ENCODE results near the gene SORBS2. TPM values are rescaled to one million over a fixed set of nuclear protein-coding genes. Genes with fewer than 3 reads are reported as not detected.

The SORBS2 gene
- total and polyA plus RNA-seq, 2 donors (not counting 3 experiments of a cell fraction or from before 2014, with no cell fraction given): 69.8 to 82.5 TPM

DNA sequence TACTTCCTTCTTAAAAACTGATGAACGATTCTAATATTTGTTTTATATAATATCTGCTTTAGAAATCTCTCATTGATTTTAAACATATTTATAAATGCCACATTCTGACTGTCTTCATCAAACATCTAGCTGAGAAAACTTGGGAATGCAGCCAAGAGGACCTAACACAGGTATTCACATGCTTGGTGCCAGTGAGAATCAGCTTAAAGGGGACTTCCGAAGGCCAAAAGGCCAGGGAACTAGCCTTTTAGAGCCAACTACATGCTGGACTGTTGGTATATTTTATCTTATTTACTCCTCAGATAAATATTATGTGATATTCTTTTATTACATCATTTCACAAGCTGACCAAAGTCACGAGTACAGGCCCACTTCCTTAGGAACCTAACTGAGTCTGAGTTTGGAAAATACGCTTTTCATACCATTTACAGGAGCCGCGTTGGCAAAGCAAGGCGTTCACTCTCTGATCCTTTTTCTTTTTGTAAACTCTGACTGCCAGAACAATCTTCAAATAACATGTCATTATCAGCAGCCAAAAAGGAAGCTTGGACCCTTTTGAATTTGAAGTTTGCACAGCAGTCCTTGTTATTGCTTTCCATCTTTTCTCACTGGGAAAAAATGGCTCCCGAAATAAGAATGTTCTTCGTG is 235.6 kb downstream of the SORBS2 start:
- H3K4me2 ChIP-seq (ENCODE audit: insufficient read depth, low read length): no peak overlapping the region
- DNase-seq (ENCODE audit: low read depth, low spot score): no peak
- dilution Hi-C loops (cut with MboI; ENCODE audit: extremely low pct_ligation_motif_present, low sequenced_read_pairs): no loop called here

More for the DNA sequence above, 235.6 kb downstream of the SORBS2 start:
- no peak for TF ChIP-seq JUN (IDR thresholded peaks at IDR 0.05; ENCODE audit: borderline replicate concordance, insufficient read depth, insufficient read length, low read depth)
- TF ChIP-seq MYC (IDR thresholded peaks at IDR 0.05; ENCODE audit: low read depth, low read length): no peak
- TF ChIP-seq, protein P1, sequence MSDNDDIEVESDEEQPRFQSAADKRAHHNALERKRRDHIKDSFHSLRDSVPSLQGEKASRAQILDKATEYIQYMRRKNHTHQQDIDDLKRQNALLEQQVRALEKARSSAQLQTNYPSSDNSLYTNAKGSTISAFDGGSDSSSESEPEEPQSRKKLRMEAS (IDR thresholded peaks at IDR 0.05; ENCODE audit: insufficient read depth, insufficient read length): no peak
- TF ChIP-seq FOS (IDR thresholded peaks at IDR 0.05; ENCODE audit: borderline replicate concordance, insufficient read depth, low read length): no peak
- no peak for TF ChIP-seq EZH2 (IDR thresholded peaks at IDR 0.05; ENCODE audit: borderline replicate concordance, low read depth, low read length, severe bottlenecking)
- TF ChIP-seq, protein P2, sequence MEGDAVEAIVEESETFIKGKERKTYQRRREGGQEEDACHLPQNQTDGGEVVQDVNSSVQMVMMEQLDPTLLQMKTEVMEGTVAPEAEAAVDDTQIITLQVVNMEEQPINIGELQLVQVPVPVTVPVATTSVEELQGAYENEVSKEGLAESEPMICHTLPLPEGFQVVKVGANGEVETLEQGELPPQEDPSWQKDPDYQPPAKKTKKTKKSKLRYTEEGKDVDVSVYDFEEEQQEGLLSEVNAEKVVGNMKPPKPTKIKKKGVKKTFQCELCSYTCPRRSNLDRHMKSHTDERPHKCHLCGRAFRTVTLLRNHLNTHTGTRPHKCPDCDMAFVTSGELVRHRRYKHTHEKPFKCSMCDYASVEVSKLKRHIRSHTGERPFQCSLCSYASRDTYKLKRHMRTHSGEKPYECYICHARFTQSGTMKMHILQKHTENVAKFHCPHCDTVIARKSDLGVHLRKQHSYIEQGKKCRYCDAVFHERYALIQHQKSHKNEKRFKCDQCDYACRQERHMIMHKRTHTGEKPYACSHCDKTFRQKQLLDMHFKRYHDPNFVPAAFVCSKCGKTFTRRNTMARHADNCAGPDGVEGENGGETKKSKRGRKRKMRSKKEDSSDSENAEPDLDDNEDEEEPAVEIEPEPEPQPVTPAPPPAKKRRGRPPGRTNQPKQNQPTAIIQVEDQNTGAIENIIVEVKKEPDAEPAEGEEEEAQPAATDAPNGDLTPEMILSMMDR (IDR thresholded peaks at IDR 0.05; ENCODE audit: extremely low read depth in 1 of 2, insufficient read depth in 1 of 2, low read depth in 1 of 2, low read length in 2 of 2): no peak
- TF ChIP-seq POLR2AphosphoS5 (IDR thresholded peaks at IDR 0.05; ENCODE audit: insufficient read depth, low read depth, low read length): no peak
- TF ChIP-seq GATA2 (IDR thresholded peaks at IDR 0.05; ENCODE audit: insufficient read depth, insufficient read length, low read depth, low read length): no peak
- TF ChIP-seq POLR2A (IDR thresholded peaks at IDR 0.05; ENCODE audit: low read depth, low read length): no peak
- Histone ChIP-seq H3K79me2 (ENCODE audit: control insufficient read depth, insufficient read depth, low read length) (no peaks in the 10 kb centered on the region), H3K9ac (replicated peaks; ENCODE audit: extremely low read depth, insufficient read depth, low read length) (no peak overlapping the region), H4K20me1 (replicated peaks; ENCODE audit: control insufficient read depth, extremely low read depth, insufficient read depth, low read length) (no peaks in the 10 kb centered on the region), H3K27me3 (ENCODE audit: control insufficient read depth in 2 of 2, insufficient read depth in 2 of 2, low read length in 2 of 2) (no peaks in the 10 kb centered on the region), H3K9me1 (replicated peaks; ENCODE audit: control insufficient read depth, extremely low read depth, insufficient read depth, low read length) (no peaks in the 10 kb centered on the region), H2AFZ (ENCODE audit: low read depth, low read length) (no peak overlapping the region), H3K4me1 (ENCODE audit: control insufficient read depth, extremely low read depth, insufficient read depth, low read length) (peaks cover 13% of the 10 kb centered on the region), H3K9me3 (replicated peaks; ENCODE audit: control insufficient read depth, insufficient read depth, low read length) (no peaks in the 10 kb centered on the region), H3K27ac (ENCODE audit: insufficient read depth, low read depth, low read length) (no peak overlapping the region), H3K4me3 (replicated peaks in 1 of 3; ENCODE audit: insufficient read depth in 1 of 3, low read depth in 1 of 3, low read length in 3 of 3) (no peak overlapping the region), H3K36me3 (ENCODE audit: control insufficient read depth in 2 of 2, extremely low read depth in 1 of 2, insufficient read depth in 2 of 2, low read length in 2 of 2) (no peaks in the 10 kb centered on the region)
- ChIA-PET POLR2A (no interaction called here), CTCF (interaction anchor here (0.7 to 2.2 kb wide), 4 partner anchors 10 to 72 kb away, joined by 3 to 9 read pairs (median 4); no protein-coding TSS in a partner anchor)
- BruUV-seq (replicated peaks): no TSS peak
- intact Hi-C loops (cut with micrococcal nuclease): no loop called here
- FAIRE-seq: peak; percentile 21

Data from endothelial cell of umbilical vein (primary cell).